ENCODE data around the gene ERP44.

- no peak for TF ChIP-seq EZH2phosphoT487 (IDR thresholded peaks at IDR 0.05; ENCODE audit: low read length)
- TF ChIP-seq, protein P1, sequence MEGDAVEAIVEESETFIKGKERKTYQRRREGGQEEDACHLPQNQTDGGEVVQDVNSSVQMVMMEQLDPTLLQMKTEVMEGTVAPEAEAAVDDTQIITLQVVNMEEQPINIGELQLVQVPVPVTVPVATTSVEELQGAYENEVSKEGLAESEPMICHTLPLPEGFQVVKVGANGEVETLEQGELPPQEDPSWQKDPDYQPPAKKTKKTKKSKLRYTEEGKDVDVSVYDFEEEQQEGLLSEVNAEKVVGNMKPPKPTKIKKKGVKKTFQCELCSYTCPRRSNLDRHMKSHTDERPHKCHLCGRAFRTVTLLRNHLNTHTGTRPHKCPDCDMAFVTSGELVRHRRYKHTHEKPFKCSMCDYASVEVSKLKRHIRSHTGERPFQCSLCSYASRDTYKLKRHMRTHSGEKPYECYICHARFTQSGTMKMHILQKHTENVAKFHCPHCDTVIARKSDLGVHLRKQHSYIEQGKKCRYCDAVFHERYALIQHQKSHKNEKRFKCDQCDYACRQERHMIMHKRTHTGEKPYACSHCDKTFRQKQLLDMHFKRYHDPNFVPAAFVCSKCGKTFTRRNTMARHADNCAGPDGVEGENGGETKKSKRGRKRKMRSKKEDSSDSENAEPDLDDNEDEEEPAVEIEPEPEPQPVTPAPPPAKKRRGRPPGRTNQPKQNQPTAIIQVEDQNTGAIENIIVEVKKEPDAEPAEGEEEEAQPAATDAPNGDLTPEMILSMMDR (IDR thresholded peaks at IDR 0.05; ENCODE audit: low read length): no peak
- no peak for TF ChIP-seq EZH2 (optimal IDR thresholded peaks at IDR 0.05; ENCODE audit: low read depth, low read length)
Measured at GRCh38 chr9:100098046-100098886, 534 bp downstream of the ERP44 start.
